H9 (cell line): ENCODE data around the gene OVOL1. TPM values are rescaled to one million over a fixed set of nuclear protein-coding genes. Genes with fewer than 3 reads are reported as not detected.

Source experiments
- DNase-seq: peaks from one replicate; pipeline ENCODE4 v3.0.0-alpha.2; 2017
- H2AFZ ChIP-seq: one replicate; pipeline ENCODE4 v1.6.1; 2013; ENCODE audit warnings: mild to moderate bottlenecking, low read length, control low read depth, moderate library complexity
- H2AK5ac ChIP-seq: 2 replicates; pipeline ENCODE4 v1.6.1; 2013; ENCODE audit warnings: low read length, control low read depth, mixed read lengths; ENCODE audit not compliant: insufficient read length
- H2BK120ac ChIP-seq: one replicate; pipeline ENCODE4 v1.6.1; 2013; ENCODE audit warnings: low read depth, mild to moderate bottlenecking, low read length, control low read depth, inconsistent platforms; ENCODE audit not compliant: poor library complexity, severe bottlenecking
- H2BK12ac ChIP-seq: 2 replicates; pipeline ENCODE4 v1.6.1; 2013; ENCODE audit warnings: low read length, control low read depth, mixed read lengths, low read depth; ENCODE audit not compliant: insufficient read length
- H2BK15ac ChIP-seq: 2 replicates; pipeline ENCODE4 v1.6.1; 2013; ENCODE audit warnings: low read depth, low read length, control low read depth
- H2BK20ac ChIP-seq: one replicate; pipeline ENCODE4 v1.6.1; 2013; ENCODE audit warnings: low read depth, mild to moderate bottlenecking, low read length, control low read depth, inconsistent platforms; ENCODE audit not compliant: poor library complexity, severe bottlenecking
- H2BK5ac ChIP-seq: 2 replicates; pipeline ENCODE4 v1.6.1; 2013; ENCODE audit warnings: low read length, control low read depth, mixed read lengths; ENCODE audit not compliant: insufficient read length
- H3K14ac ChIP-seq: 2 replicates; pipeline ENCODE4 v1.6.1; 2013; ENCODE audit warnings: low read length, control low read depth; ENCODE audit not compliant: insufficient read depth
- H3K18ac ChIP-seq: 2 replicates; pipeline ENCODE4 v1.6.1; 2013; ENCODE audit warnings: low read depth, mild to moderate bottlenecking, mixed read lengths, low read length, control low read depth; ENCODE audit not compliant: insufficient read length
- H3K23ac ChIP-seq: 2 replicates; pipeline ENCODE4 v1.6.1; 2013; ENCODE audit warnings: low read length, control low read depth, mixed read lengths, low read depth; ENCODE audit not compliant: insufficient read length
- H3K23me2 ChIP-seq: 2 replicates; pipeline ENCODE4 v1.6.1; 2013; ENCODE audit warnings: low read depth, mild to moderate bottlenecking, mixed read lengths, low read length, control low read depth; ENCODE audit not compliant: insufficient read length, poor library complexity, severe bottlenecking
- H3K27ac ChIP-seq: 2 replicates; pipeline ENCODE4 v1.5.1; 2013; ENCODE audit warnings: low read length, control low read depth, mixed read lengths, low read depth; ENCODE audit not compliant: insufficient read length
- H3K27me3 ChIP-seq: 2 replicates; pipeline ENCODE4 v1.6.1; 2013; ENCODE audit warnings: low read length, control low read depth, inconsistent platforms; ENCODE audit not compliant: insufficient read depth
- H3K4ac ChIP-seq: 2 replicates; pipeline ENCODE4 v1.6.1; 2013; ENCODE audit warnings: low read depth, mild to moderate bottlenecking, control low read depth, inconsistent platforms, low read length, moderate library complexity
- H3K4me1 ChIP-seq: 2 replicates; pipeline ENCODE4 v1.6.1; 2013; ENCODE audit warnings: low read length, control low read depth, inconsistent platforms; ENCODE audit not compliant: insufficient read depth
- H3K4me2 ChIP-seq: 2 replicates; pipeline ENCODE4 v1.6.1; 2013; ENCODE audit warnings: low read length, control low read depth, mixed read lengths; ENCODE audit not compliant: insufficient read length, insufficient read depth
- H3K56ac ChIP-seq: 2 replicates; pipeline ENCODE4 v1.6.1; 2013; ENCODE audit warnings: low read depth, mild to moderate bottlenecking, mixed read lengths, low read length, control low read depth; ENCODE audit not compliant: insufficient read length
- H3K79me1 ChIP-seq: 2 replicates; pipeline ENCODE4 v1.6.1; 2013; ENCODE audit warnings: low read depth, mild to moderate bottlenecking, moderate library complexity, low read length, control low read depth, inconsistent platforms; ENCODE audit not compliant: insufficient read depth, poor library complexity, severe bottlenecking
- H3K79me2 ChIP-seq: 2 replicates; pipeline ENCODE4 v1.6.1; 2013; ENCODE audit warnings: low read length, control low read depth, inconsistent platforms; ENCODE audit not compliant: insufficient read depth
- H3K9ac ChIP-seq: 2 replicates; pipeline ENCODE4 v1.6.1; 2013; ENCODE audit warnings: low read length, control low read depth, mixed read lengths; ENCODE audit not compliant: insufficient read length; ENCODE audit errors: extremely low read depth
- H3K9me3 ChIP-seq: one replicate; pipeline ENCODE4 v1.6.1; 2013; ENCODE audit warnings: low read depth, low read length, inconsistent platforms; ENCODE audit not compliant: control insufficient read depth
- H3T11ph ChIP-seq: one replicate; pipeline ENCODE4 v1.6.1; 2013; ENCODE audit warnings: mild to moderate bottlenecking, low read length, control low read depth, inconsistent platforms
- H4K20me1 ChIP-seq: one replicate; pipeline ENCODE4 v1.6.1; 2013; ENCODE audit not compliant: control insufficient read depth, insufficient read length, insufficient read depth
- H4K5ac ChIP-seq: 2 replicates; pipeline ENCODE4 v1.6.1; 2013; ENCODE audit warnings: low read depth, mild to moderate bottlenecking, mixed read lengths, low read length, control low read depth; ENCODE audit not compliant: insufficient read length
- H4K8ac ChIP-seq: replicated peaks from 2 replicates; pipeline ENCODE4 v1.6.1; 2013; ENCODE audit warnings: low read length, control low read depth, mixed read lengths, low read depth; ENCODE audit not compliant: insufficient read length
- H4K91ac ChIP-seq: 2 replicates; pipeline ENCODE4 v1.6.1; 2013; ENCODE audit warnings: low read depth, mild to moderate bottlenecking, moderate library complexity, mixed read lengths, low read length, control low read depth; ENCODE audit not compliant: insufficient read length
- H3K27ac Mint-ChIP-seq, 3 experiments: 2 replicates in 2 of 3; 3 replicates in 1 of 3; pipeline ENCODE4 v1.8.0; 2020 to 2021; ENCODE audit warnings: mixed read lengths in 3 of 3, mild to moderate bottlenecking in 1 of 3, moderate library complexity in 1 of 3
- H3K27me3 Mint-ChIP-seq: 2 replicates; pipeline ENCODE4 v1.8.0; 2021; ENCODE audit warnings: low read depth, mild to moderate bottlenecking, moderate library complexity, mixed read lengths
- H3K36me3 Mint-ChIP-seq, 3 experiments: 2 replicates in 2 of 3; 3 replicates in 1 of 3; pipeline ENCODE4 v1.8.0; 2020 to 2021; ENCODE audit warnings: low read depth in 3 of 3, mixed read lengths in 3 of 3; ENCODE audit not compliant: insufficient read depth in 1 of 3
- H3K4me1 Mint-ChIP-seq, 2 experiments: 2 replicates each; pipeline ENCODE4 v1.8.0; 2020; ENCODE audit warnings: mixed read lengths in 2 of 2
- H3K4me3 Mint-ChIP-seq, 2 experiments: 2 replicates in 1 of 2; 3 replicates in 1 of 2; pipeline ENCODE4 v1.8.0; 2020 to 2021; ENCODE audit warnings: mild to moderate bottlenecking in 2 of 2, mixed read lengths in 2 of 2, moderate library complexity in 1 of 2
- H3K9me3 Mint-ChIP-seq, 2 experiments: 2 replicates in 1 of 2; 3 replicates in 1 of 2; pipeline ENCODE4 v1.8.0; 2020; ENCODE audit warnings: mild to moderate bottlenecking in 2 of 2, mixed read lengths in 2 of 2, moderate library complexity in 1 of 2
- WGBS: extraction: QIAGEN DNeasy Blood & Tissue Kit; methylation state at CpG from one replicate; pipeline ENCODE4 v1.1.7; 2013; ENCODE audit warnings: missing lambda C conversion rate, low lambda C conversion rate, mixed read lengths; ENCODE audit not compliant: insufficient read length; ENCODE audit errors: extremely low coverage; 5-methylcytosine and 5-hydroxymethylcytosine counted together
- total RNA-seq: library from RNA; stranded (reverse); gene quantifications from 2 replicates; pipeline ENCODE4 v1.2.1, GENCODE V29; 2021
- TF ChIP-seq, protein P1 (sequence below): fragments of 200-600 bp; sonication (generic); conservative IDR thresholded peaks from 3 replicates; pipeline ENCODE4 v1.8.0; 2021; ENCODE audit warnings: antibody characterized with exemption, mild to moderate bottlenecking

The OVOL1 gene
- total RNA-seq, 1 experiment from 2014 or later = 5.1 TPM

DNA sequence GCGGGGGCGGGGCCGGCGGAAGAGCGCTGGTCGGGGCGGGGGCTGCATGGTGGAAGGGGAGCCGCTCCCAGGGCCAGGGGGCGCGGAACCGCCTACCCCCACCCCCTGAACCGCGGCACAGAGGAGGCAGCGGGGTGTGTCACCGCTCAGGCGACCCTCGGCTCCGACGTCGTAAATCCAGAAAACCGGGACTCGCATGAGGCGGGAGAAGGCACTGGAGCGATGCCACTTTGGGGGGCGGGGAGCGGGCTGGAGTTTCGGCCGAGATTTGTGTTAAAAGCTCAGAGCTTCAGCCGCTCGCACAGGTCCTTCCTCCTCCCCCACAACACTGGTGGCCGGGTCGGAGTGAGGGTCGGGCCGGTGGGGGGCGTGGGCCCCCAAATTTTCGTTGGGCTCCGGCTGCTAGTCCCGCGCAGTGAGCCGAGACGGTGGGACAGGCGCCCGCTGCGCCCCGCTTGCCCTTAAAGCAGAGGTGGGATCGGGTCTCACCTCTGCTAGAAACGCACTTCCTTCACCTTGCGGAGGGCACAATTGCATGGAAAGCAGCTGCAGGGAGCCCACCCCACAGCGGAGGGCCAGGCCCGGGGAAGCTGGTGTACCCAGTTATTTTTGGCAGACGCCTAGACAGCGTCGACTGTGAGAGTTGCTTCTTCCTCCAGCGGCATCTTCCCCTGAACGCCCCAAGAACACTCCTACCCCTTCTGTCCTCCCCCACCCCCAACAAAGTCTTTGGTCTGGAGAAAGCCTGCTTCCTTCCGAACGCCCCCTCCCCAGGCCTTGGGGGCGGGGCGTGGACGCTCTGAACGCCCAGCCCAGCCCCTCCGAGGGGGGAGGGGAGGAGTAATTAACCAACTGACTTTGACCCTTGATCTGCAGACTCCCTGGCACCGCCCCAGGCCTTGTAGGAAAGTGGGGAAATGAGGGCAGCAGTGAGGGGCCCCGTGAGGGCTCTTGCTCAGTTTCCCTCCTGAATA is 1.1 kb downstream of the OVOL1 start:
- Histone ChIP-seq H3K4ac (no peak overlapping the region), H3K27ac (no peak overlapping the region), H2BK12ac (no peak overlapping the region), H4K20me1 (no peaks in the 10 kb centered on the region), H3K9me3 (no peaks in the 10 kb centered on the region), H2BK20ac (no peak overlapping the region), H3K23ac (no peak overlapping the region), H2AK5ac (no peak overlapping the region), H4K91ac (no peak overlapping the region), H3K56ac (no peak overlapping the region), H3K4me1 (peaks cover 4% of the 10 kb centered on the region; the same call in 1 of the 2 replicates), H2BK15ac (no peak overlapping the region), H2AFZ (no peak overlapping the region), H3K18ac (no peak overlapping the region), H3K14ac (peak overlapping the region; percentile 48; the same call in 1 of the 2 replicates), H3K4me2 (peak overlapping the region; percentile 72), H4K8ac (no peak overlapping the region), H2BK5ac (no peak overlapping the region), H3K27me3 (peaks cover 21% of the 10 kb centered on the region; the same call in 1 of the 2 replicates), H3T11ph (no peak overlapping the region), H3K79me2 (no peaks in the 10 kb centered on the region), H4K5ac (no peak overlapping the region), H3K9ac (no peak overlapping the region), H3K23me2 (peaks cover 9% of the 10 kb centered on the region), H3K79me1 (no peaks in the 10 kb centered on the region), H2BK120ac (no peak overlapping the region)
- H3K27ac Mint-ChIP-seq = peak overlapping the region in 1 of 3 experiments; percentile 27; a peak in 1 of 7 replicates
- peak; percentile 86 for DNase-seq
- peaks cover 48% of the 10 kb centered on the region in 2 experiments for H3K4me1 Mint-ChIP-seq
- no peaks in the 10 kb centered on the region; a peak in 1 of 5 replicates for H3K9me3 Mint-ChIP-seq
- peaks cover 0 to 3% (median 2%) of the 10 kb centered on the region in 3 experiments; a peak in 2 of 7 replicates for H3K36me3 Mint-ChIP-seq
- TF ChIP-seq, protein P1, sequence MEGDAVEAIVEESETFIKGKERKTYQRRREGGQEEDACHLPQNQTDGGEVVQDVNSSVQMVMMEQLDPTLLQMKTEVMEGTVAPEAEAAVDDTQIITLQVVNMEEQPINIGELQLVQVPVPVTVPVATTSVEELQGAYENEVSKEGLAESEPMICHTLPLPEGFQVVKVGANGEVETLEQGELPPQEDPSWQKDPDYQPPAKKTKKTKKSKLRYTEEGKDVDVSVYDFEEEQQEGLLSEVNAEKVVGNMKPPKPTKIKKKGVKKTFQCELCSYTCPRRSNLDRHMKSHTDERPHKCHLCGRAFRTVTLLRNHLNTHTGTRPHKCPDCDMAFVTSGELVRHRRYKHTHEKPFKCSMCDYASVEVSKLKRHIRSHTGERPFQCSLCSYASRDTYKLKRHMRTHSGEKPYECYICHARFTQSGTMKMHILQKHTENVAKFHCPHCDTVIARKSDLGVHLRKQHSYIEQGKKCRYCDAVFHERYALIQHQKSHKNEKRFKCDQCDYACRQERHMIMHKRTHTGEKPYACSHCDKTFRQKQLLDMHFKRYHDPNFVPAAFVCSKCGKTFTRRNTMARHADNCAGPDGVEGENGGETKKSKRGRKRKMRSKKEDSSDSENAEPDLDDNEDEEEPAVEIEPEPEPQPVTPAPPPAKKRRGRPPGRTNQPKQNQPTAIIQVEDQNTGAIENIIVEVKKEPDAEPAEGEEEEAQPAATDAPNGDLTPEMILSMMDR = no peak
- H3K27me3 Mint-ChIP-seq = peaks cover 64% of the 10 kb centered on the region
- no CpG with 5 or more reads among the region's 64 CpGs for WGBS
- H3K4me3 Mint-ChIP-seq = peak overlapping the region; percentile 75 to 91
